Neuronal stem cell (in vitro differentiated cells): ENCODE data around the gene ABCC1.
A peak's percentile ranks its signal among the peaks of the same experiment; 100 is the strongest.
"Not testable (repeated sequence)": the region's sequence is repeated elsewhere in the genome, so short reads cannot be mapped to it uniquely, and the experiment has no call there.

Experiments used
- DNase-seq: peaks from one replicate; pipeline ENCODE4 v3.0.0-alpha.2; 2013; ENCODE audit warnings: low spot score
- H2AFZ ChIP-seq: one replicate; pipeline ENCODE4 v1.6.1; 2013; ENCODE audit warnings: mild to moderate bottlenecking, low read length, inconsistent platforms
- H2AK5ac ChIP-seq: 2 replicates; pipeline ENCODE4 v1.6.1; 2013; ENCODE audit warnings: low read depth, mild to moderate bottlenecking, inconsistent platforms, low read length, moderate library complexity, mixed read lengths
- H2BK120ac ChIP-seq: 2 replicates; pipeline ENCODE4 v1.6.1; 2013; ENCODE audit warnings: low read depth, mild to moderate bottlenecking, inconsistent platforms, low read length, moderate library complexity, mixed read lengths
- H2BK12ac ChIP-seq: one replicate; pipeline ENCODE4 v1.6.1; 2013; ENCODE audit warnings: low read length, inconsistent platforms
- H2BK15ac ChIP-seq: 2 replicates; pipeline ENCODE4 v1.6.1; 2013; ENCODE audit warnings: mild to moderate bottlenecking, low read length, inconsistent platforms, mixed read lengths
- H2BK5ac ChIP-seq: one replicate; pipeline ENCODE4 v1.6.1; 2013; ENCODE audit warnings: inconsistent platforms, mild to moderate bottlenecking, low read length, moderate library complexity
- H3K14ac ChIP-seq: one replicate; pipeline ENCODE4 v1.6.1; 2013; ENCODE audit warnings: low read length, inconsistent platforms
- H3K18ac ChIP-seq: 2 replicates; pipeline ENCODE4 v1.6.1; 2013; ENCODE audit warnings: low read length, inconsistent platforms
- H3K23ac ChIP-seq: 2 replicates; pipeline ENCODE4 v1.6.1; 2013; ENCODE audit warnings: low read depth, mild to moderate bottlenecking, mixed read lengths, low read length, inconsistent platforms; ENCODE audit not compliant: poor library complexity
- H3K27ac ChIP-seq: replicated peaks from 3 replicates; pipeline ENCODE4 v1.5.1; 2013; ENCODE audit warnings: low read length, inconsistent platforms
- H3K27me3 ChIP-seq, 3 experiments: 2 replicates each; pipeline ENCODE4 v1.6.1; 2013; ENCODE audit warnings: low read length in 3 of 3, mild to moderate bottlenecking in 2 of 3, inconsistent platforms in 1 of 3, low read depth in 1 of 3, mixed read lengths in 1 of 3, moderate library complexity in 1 of 3; ENCODE audit not compliant: control insufficient read depth in 3 of 3, insufficient read depth in 3 of 3
- H3K36me3 ChIP-seq, 2 donors: replicated peaks in 1 of 2; 2 replicates each; pipeline ENCODE4 v1.6.1; 2013; ENCODE audit warnings: low read length in 2 of 2; ENCODE audit not compliant: control insufficient read depth in 2 of 2, insufficient read depth in 2 of 2
- H3K4ac ChIP-seq: 2 replicates; pipeline ENCODE4 v1.6.1; 2013; ENCODE audit warnings: inconsistent platforms, mild to moderate bottlenecking, low read length, moderate library complexity
- H3K4me1 ChIP-seq, 2 donors: 1 replicate in 1 of 2; 2 replicates in 1 of 2; pipeline ENCODE4 v1.6.1; 2013; ENCODE audit warnings: low read length in 2 of 2, low read depth in 1 of 2; ENCODE audit not compliant: control insufficient read depth in 2 of 2, insufficient read depth in 1 of 2
- H3K4me2 ChIP-seq: one replicate; pipeline ENCODE4 v1.6.1; 2013; ENCODE audit warnings: mild to moderate bottlenecking, low read length, inconsistent platforms; ENCODE audit not compliant: insufficient read depth, poor library complexity, severe bottlenecking
- H3K4me3 ChIP-seq, 2 donors: 2 replicates each; pipeline ENCODE4 v1.5.1; 2013; ENCODE audit warnings: low read length in 2 of 2, mild to moderate bottlenecking in 2 of 2, inconsistent platforms in 1 of 2, moderate library complexity in 1 of 2
- H3K79me1 ChIP-seq: one replicate; pipeline ENCODE4 v1.6.1; 2013; ENCODE audit warnings: low read depth, mild to moderate bottlenecking, inconsistent platforms, low read length, moderate library complexity
- H3K9ac ChIP-seq: one replicate; pipeline ENCODE4 v1.6.1; 2013; ENCODE audit warnings: mild to moderate bottlenecking, low read depth, low read length, inconsistent platforms; ENCODE audit not compliant: poor library complexity
- H3K9me3 ChIP-seq, 2 donors: replicated peaks in 1 of 2; 2 replicates each; pipeline versions ENCODE3 to v1.6.1; 2013; ENCODE audit warnings: low read length in 2 of 2, mild to moderate bottlenecking in 2 of 2, inconsistent platforms in 1 of 2, low read depth in 1 of 2, mixed read lengths in 1 of 2, moderate library complexity in 1 of 2; ENCODE audit not compliant: control insufficient read depth in 2 of 2, insufficient read depth in 1 of 2
- H4K8ac ChIP-seq: one replicate; pipeline ENCODE4 v1.6.1; 2013; ENCODE audit warnings: low read depth, mild to moderate bottlenecking, inconsistent platforms, low read length, moderate library complexity
- H4K91ac ChIP-seq: one replicate; pipeline ENCODE4 v1.6.1; 2013; ENCODE audit warnings: low read length, low read depth, mild to moderate bottlenecking, inconsistent platforms; ENCODE audit not compliant: poor library complexity
- WGBS, 2 donors: extraction: QIAGEN DNeasy Blood & Tissue Kit; methylation state at CpG; one replicate each; pipeline ENCODE4 v1.1.7; 2013; ENCODE audit warnings: missing lambda C conversion rate in 2 of 2, mixed read lengths in 1 of 2; ENCODE audit not compliant: insufficient read length in 2 of 2, insufficient replicate concordance in 1 of 2; ENCODE audit errors: extremely low coverage in 2 of 2; 5-methylcytosine and 5-hydroxymethylcytosine counted together

ABCC1 gene

GRCh38 chr16:16175296-16175695, 225.9 kb downstream of the ABCC1 start:
- H4K8ac ChIP-seq: no peak overlapping the region
- WGBS, 2 donors: no CpG with 5 or more reads among the region's 5 CpGs

DNA sequence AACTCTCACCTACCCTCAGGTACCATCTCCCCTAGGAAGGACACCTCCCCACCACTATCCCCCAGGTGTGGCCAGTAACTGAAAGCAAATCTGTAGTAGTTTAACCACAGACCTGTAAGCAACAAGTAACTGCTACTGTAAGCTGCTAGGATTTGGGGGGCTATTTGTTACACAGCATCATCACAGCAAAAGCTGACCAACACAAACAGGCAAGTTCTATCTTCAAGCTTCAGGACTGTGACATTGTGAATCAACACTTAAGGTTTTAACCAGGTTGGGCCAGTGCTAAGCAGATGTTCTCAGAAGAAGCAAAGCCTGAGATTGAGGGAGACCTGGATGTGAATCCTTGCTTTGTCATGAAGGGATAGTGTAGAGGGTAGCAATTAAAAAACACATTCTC, 226.9 kb downstream of the ABCC1 start:
- Histone ChIP-seq H3K36me3 (no peaks in the 10 kb centered on the region), H3K14ac (no peak overlapping the region), H3K18ac (no peak overlapping the region), H2BK5ac (no peak overlapping the region), H3K23ac (no peak overlapping the region), H3K4ac (no peak overlapping the region), H3K9me3 (no peaks in the 10 kb centered on the region), H2BK120ac (no peak overlapping the region), H3K27me3 (no peaks in the 10 kb centered on the region), H3K4me3 (no peak overlapping the region), H3K4me2 (no peak overlapping the region), H2AFZ (no peak overlapping the region), H2BK15ac (no peak overlapping the region), H3K79me1 (no peaks in the 10 kb centered on the region), H3K4me1 (no peaks in the 10 kb centered on the region), H3K9ac (no peak overlapping the region), H2AK5ac (no peak overlapping the region), H4K8ac (no peak overlapping the region), H2BK12ac (no peak overlapping the region), H4K91ac (no peak overlapping the region), H3K27ac (no peak overlapping the region)
- DNase-seq: no peak

More at GRCh38 chr16:16175296-16175695, 225.9 kb downstream of the ABCC1 start:
- no peak overlapping the region for H2BK15ac ChIP-seq
- H3K9me3 ChIP-seq: no peaks in the 10 kb centered on the region
- no peaks in the 10 kb centered on the region for H3K79me1 ChIP-seq
- no peak overlapping the region for H2AFZ ChIP-seq
- H2AK5ac ChIP-seq: no peak overlapping the region
- DNase-seq: no peak
- no peaks in the 10 kb centered on the region for H3K36me3 ChIP-seq
- H4K91ac ChIP-seq: no peak overlapping the region
- H3K4ac ChIP-seq: no peak overlapping the region
- no peak overlapping the region for H3K4me2 ChIP-seq
- no peak overlapping the region for H2BK120ac ChIP-seq
- H3K14ac ChIP-seq: no peak overlapping the region
- no peaks in the 10 kb centered on the region for H3K4me1 ChIP-seq
- peak overlapping the region; percentile 11 for H3K18ac ChIP-seq
- no peak overlapping the region for H3K23ac ChIP-seq
- H2BK5ac ChIP-seq: no peak overlapping the region
- H3K4me3 ChIP-seq: no peak overlapping the region
- no peak overlapping the region for H2BK12ac ChIP-seq
- no peaks in the 10 kb centered on the region for H3K27me3 ChIP-seq
- H3K9ac ChIP-seq: no peak overlapping the region
- no peak overlapping the region for H3K27ac ChIP-seq

DNA sequence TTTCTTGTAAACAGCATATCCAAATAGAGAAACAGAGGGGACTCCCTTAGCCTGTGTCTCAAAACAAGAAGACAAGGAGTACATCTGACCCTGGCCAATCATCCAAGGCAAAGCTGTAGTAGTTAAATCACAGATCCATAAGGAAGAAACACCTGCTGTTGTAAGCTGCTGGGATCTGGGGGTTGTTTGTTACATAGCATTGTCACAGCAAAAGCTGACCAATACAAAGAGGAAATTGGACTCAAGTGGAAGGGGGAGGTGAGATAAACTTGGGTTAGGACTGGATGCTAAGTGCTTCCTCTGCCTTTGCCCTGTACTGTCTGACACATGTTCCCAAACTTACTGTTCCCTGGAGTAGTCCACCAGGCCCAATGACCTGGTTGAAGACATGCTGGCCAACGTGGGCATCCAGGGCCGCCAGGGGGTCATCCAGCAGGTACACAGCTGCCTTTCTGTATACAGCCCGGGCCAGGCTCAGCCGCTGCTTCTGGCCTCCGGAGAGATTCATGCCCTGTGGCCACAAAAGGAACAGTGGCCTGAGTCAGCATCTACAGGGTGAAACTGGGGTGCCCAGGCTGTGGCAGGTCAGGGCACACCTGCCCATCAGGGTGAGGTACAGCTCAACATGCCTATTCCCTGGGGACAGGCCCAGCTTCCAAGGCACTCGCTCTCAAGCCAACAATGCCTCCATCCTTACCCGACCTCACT, 229.2 kb downstream of the ABCC1 start:
- Histone ChIP-seq H2AFZ (no peak overlapping the region), H3K36me3 (no peaks in the 10 kb centered on the region), H3K4ac (no peak overlapping the region), H3K18ac (no peak overlapping the region), H4K91ac (no peak overlapping the region), H2BK120ac (no peak overlapping the region), H3K23ac (peak overlapping the region; percentile 34), H3K4me2 (no peak overlapping the region), H3K4me1 (peaks cover 3 to 5% of the 10 kb centered on the region in 2 donors), H4K8ac (no peak overlapping the region), H2BK15ac (no peak overlapping the region), H3K27ac (no peak overlapping the region), H3K9me3 (peaks cover 0 to 2% of the 10 kb centered on the region in 2 donors), H2BK5ac (no peak overlapping the region), H2AK5ac (peak overlapping the region; percentile 16), H3K14ac (peak overlapping the region; percentile 86), H2BK12ac (no peak overlapping the region), H3K79me1 (no peaks in the 10 kb centered on the region), H3K4me3 (peak overlapping the region in 1 of 2 donors; percentile 25), H3K9ac (peak overlapping the region; percentile 50), H3K27me3 (no peaks in the 10 kb centered on the region)
- DNase-seq: no peak
- no CpG with 5 or more reads among the region's 7 CpGs for WGBS, 2 donors

- H3K23ac ChIP-seq, H3K9me3 ChIP-seq, H2BK120ac ChIP-seq, DNase-seq, H2AK5ac ChIP-seq, H4K8ac ChIP-seq, H3K79me1 ChIP-seq, H2BK5ac ChIP-seq, H3K4ac ChIP-seq, H2AFZ ChIP-seq, H3K18ac ChIP-seq, H2BK15ac ChIP-seq, H4K91ac ChIP-seq, H3K4me2 ChIP-seq, H3K4me1 ChIP-seq, H3K4me3 ChIP-seq, H2BK12ac ChIP-seq, H3K14ac ChIP-seq, H3K27ac ChIP-seq, H3K36me3 ChIP-seq, H3K27me3 ChIP-seq, H3K9ac ChIP-seq: not testable (repeated sequence)
- WGBS, 2 donors: no CpG with 5 or more reads among the region's 3 CpGs
These were observed 232.3 kb downstream of the ABCC1 start for GRCh38 chr16:16181748-16182147.
